CD4-positive, alpha-beta memory T cell (primary cell): ENCODE measurements around the gene LYSMD3. TPM values are rescaled to one million over a fixed set of nuclear protein-coding genes. Genes with fewer than 3 reads are reported as not detected.

Experiments
- polyA plus RNA-seq, 2 donors: library from polyadenylated mRNA; unstranded; fragments of 300-500 nt; fragmentation: Illumina TruSeq; gene quantifications; one replicate each; pipeline ENCODE4 v1.2.3, GENCODE V29; 2021
- total RNA-seq, 2 experiments: library from RNA; stranded (reverse); gene quantifications; one replicate each; pipeline ENCODE4 v1.2.3, GENCODE V29; 2021

Gene LYSMD3
- total and polyA plus RNA-seq, 4 experiments from 2014 or later: 11.7 to 30.9 (median 22.4) TPM

Other genes starting within 250 kb of the LYSMD3 start
- gene CETN3, start 119.8 kb downstream of the LYSMD3 start, total RNA-seq: 10 to 100 TPM; 15.9 to 22.1 TPM
- 10 to 100 TPM; 13.4 to 20.8 TPM for gene CETN3, start 119.8 kb downstream of the LYSMD3 start, polyA plus RNA-seq
- gene MBLAC2, start 54.8 kb downstream of the LYSMD3 start, total RNA-seq: 10 to 100 TPM; 14.7 to 16.1 TPM
- gene MBLAC2, start 54.8 kb downstream of the LYSMD3 start, polyA plus RNA-seq: 1 to 10 TPM; 1.9 to 4.9 TPM
- 1 to 10 TPM; 1.2 to 1.5 TPM for gene POLR3G, start 54.7 kb downstream of the LYSMD3 start, total RNA-seq
- 1 to 10 TPM; 1.4 to 2.2 TPM for gene POLR3G, start 54.7 kb downstream of the LYSMD3 start, polyA plus RNA-seq
- gene ADGRV1, start 29.2 kb upstream of the LYSMD3 start, total RNA-seq: under 1 TPM; 0.09 to 0.22 TPM
- gene ADGRV1, start 29.2 kb upstream of the LYSMD3 start, polyA plus RNA-seq: not detected